Activated CD4-positive, alpha-beta T cell treated with anti-CD3 and anti-CD28 coated beads, Interleukin-2, amount 50 U/mL, for 24 hours (primary cell): Measurements from ENCODE around the gene ETV6.

Experiments
- DNase-seq, 2 donors: peaks; one replicate each; pipeline ENCODE4 v3.0.0-alpha.2; 2020; ENCODE audit warnings: low read depth in 1 of 2, low spot score in 1 of 2

ETV6 gene

DNA sequence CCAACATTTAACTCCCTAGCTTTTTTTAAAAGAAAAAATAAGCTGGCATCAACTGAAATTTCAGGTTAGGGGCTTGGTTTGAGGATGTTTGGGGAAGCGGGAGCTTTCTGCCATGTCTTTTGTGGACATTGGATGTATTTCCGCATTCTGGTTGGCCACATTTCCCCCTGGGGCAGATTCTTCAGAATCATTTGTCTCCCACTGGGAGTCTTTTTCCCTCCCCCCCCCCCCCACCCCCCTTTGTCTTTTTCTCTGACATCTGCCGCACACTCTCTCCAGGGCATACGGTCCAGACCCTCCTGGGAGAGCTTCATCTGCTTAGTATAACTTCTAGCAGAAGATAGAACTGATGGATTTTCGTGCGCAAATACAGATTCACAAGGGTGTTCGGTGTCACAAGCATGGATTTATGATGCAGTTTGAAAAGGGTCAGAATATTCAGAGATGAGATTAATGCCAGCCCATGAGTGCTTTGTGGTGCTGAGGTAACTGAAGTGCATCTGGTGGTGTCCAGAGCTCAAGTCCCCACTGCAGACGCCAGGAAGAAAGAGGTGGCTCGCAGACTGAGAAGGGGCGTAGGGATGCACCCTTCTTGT lies 40.2 kb downstream of the ETV6 start:
- no peak for DNase-seq

- no peak for DNase-seq
Measured at GRCh38 chr12:11693067-11693466, 43.6 kb downstream of the ETV6 start.

- no peak for DNase-seq
Measured at GRCh38 chr12:11693601-11694000, 44.1 kb downstream of the ETV6 start.

DNA sequence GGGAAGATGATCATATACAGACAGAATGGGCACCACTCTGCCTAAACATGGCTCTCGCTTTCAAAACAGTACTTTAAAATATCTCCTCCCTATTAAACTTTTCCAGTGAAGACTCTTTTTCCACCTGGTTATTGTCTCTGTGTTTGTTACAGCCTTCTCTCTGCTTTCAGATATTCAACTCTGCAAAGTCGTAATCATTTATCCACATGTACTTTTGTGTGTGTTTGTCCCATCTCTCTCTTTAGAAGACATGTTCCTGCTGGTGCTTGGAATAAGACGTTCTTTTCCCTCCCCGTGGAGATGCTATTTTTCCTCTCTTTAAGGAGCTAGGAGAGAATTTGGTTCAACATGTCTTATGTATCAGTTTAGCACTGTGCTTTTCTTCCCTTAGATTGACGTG lies 45.1 kb downstream of the ETV6 start:
- no peak for DNase-seq

GRCh38 chr12:11695321-11695720 lies 45.8 kb downstream of the ETV6 start:
- DNase-seq = no peak

DNA sequence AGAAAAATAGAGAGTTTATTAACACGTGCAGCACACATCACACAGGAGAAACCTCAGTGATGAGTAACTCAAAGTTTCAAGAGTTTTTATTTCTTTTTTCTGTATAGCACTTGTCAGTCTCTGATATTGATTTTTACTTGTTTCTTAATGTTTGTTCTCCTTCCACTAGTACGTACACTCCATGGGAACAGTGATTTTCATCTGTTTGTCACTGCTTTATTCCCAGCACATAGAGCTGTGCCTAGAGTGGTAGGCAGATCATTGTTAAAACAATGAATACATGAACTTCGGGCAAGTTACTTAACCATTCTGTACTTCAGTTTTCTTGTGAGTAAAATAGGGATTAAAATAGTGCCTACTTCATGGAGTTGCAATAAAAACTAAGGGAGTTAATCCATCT lies 46.6 kb downstream of the ETV6 start:
- DNase-seq = no peak

- no peak for DNase-seq
Measured at GRCh38 chr12:11697131-11697530, 47.7 kb downstream of the ETV6 start.

DNA sequence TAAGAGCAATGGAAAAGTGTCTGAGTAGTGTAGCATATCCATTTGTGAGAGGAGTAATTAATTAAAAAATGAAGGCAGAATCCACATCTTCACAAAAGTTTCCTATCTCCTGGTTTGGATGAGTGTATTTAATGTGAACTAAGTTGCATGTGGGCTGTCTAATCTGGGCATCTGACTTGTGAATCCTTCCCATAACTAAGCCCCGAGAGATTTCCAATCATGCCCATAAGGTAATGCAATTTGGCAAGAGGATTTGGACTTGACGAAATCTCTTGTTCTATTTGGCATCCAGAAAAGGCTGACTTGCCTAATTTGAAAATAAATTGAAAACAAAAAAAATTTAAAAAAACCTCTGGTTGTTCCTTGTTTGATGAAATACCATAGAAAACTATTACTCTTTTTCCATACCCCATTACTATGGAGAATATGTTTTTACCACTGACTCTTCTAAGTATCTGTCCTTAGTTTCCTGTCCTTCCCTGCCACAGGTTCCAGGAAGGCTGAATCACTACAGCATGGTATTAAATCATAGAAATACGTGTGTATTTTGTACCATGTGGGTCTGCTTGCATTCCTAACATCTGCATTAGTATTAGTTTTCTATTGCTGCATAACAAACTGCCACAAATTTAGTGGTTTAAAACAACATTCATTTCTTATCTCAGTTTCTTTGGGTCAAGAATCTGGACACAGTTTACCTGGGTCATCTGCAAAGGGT lies 48.4 kb downstream of the ETV6 start:
- no peak for DNase-seq

GRCh38 chr12:11698729-11699128 lies 49.3 kb downstream of the ETV6 start:
- no peak for DNase-seq

GRCh38 chr12:11701433-11701832 lies 52.0 kb downstream of the ETV6 start:
- no peak for DNase-seq

DNA sequence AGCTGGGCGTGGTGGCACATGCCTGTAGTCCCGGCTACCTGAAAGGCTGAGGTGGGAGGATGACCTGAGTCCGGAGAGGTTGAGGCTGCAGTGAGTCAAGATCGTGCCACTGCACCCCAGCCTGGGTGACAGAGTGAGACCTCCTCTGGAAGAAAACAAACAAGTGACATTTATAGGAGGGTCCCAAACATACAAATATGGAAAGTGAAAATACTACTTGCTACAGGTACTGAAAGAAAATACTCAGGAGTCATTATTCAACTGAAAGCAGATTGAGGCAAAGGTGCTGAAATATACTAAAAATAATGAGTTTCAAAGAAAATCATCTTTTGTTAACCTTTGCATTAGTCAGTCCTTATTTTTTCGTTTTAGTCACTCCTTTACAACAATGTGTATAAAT lies 53.5 kb downstream of the ETV6 start:
- DNase-seq = no peak

GRCh38 chr12:11703378-11703777 lies 53.9 kb downstream of the ETV6 start:
- DNase-seq = no peak

DNA sequence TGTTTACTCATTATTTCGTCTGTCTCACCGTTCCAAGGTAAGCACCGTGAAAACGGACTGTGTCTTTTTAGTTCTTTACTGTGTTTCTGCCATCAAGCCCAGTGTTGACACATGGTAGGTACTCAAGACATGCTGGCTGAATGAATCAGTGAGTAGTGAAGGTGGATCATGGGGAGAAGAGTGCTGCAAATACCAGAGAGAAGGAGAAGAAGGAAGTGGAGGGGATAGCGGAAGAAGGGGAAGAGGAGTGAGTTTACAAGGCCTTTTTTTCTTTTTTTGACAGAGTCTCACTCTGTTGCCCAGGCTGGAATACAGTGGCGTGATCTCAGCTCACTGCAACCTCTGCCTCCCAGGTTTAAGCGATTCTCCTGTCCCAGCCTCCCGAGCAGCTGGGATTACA lies 54.6 kb downstream of the ETV6 start:
- DNase-seq = no peak

- no peak for DNase-seq
Measured at GRCh38 chr12:11705010-11705409, 55.5 kb downstream of the ETV6 start.

- no peak for DNase-seq
Measured at GRCh38 chr12:11706509-11707379, 57.3 kb downstream of the ETV6 start.

DNA sequence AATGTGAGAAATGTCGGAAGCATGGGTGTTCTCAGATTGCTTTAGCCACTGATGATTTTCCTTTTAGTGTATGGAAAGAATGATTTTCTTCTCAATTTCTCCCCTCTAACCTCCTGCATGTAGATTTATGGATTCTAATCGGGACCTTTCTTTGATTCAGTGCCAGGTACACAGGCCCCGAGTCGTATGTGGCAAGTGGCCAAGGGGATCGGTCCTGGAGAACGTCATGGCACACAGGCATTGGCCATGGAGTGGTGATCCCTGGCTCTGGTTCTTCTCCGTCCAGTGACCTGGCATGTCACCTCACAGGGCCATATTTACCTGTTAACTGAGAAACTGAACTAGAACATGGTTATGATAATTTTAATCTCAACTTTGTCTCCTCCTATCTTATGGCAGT lies 58.1 kb downstream of the ETV6 start:
- no peak for DNase-seq

- no peak for DNase-seq
Measured at GRCh38 chr12:11709513-11709912, 60.0 kb downstream of the ETV6 start.

DNA sequence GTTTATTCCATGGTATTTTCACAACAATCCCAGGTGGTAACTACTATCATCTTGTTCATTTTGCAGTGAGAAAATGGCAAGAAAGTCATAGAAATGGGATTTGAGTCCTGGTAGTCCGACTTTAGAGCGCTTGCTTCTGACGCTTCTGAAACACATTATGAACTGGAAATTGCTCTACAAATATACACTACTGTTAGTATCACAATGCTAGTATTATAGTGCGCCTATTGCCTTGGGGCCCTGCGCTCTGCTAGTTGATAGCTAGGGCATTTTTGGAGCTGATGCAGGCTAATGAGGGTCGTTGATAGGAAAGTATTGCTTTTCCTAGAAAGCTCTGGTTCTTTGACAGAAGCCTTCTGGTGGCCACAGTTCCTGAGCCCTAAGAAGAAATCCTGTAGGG lies 61.0 kb downstream of the ETV6 start:
- DNase-seq = no peak

DNA sequence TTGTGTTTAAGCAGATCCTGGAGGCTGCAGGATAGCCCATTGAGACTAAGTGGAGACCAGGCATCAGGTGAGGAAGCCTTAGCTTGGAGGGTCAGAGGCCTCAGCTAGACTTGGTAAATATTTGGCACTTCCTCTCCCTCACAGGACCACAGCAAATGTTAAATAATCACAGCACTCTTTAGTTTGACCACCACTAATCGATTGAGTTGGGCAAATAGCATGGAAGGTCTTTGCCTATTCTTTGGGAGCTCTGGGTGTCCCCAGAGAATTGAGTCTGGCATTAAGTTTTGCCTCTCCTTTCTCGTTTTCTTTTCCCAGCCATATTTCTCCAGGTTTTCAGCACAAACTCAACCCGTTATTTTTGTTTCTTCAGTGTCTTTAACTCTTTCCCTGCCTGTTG lies 61.4 kb downstream of the ETV6 start:
- no peak for DNase-seq

GRCh38 chr12:11711651-11712327 lies 62.3 kb downstream of the ETV6 start:
- no peak for DNase-seq

GRCh38 chr12:11712491-11712890 lies 63.0 kb downstream of the ETV6 start:
- DNase-seq = no peak

- DNase-seq = no peak
Measured at GRCh38 chr12:11713202-11713601, 63.7 kb downstream of the ETV6 start.
